Fibroblast of lung (primary cell): ENCODE measurements around the gene KRTAP5-7. TPM values are rescaled to one million over a fixed set of nuclear protein-coding genes. Genes with fewer than 3 reads are reported as not detected.
"Not testable (repeated sequence)": the region's sequence is repeated elsewhere in the genome, so short reads cannot be mapped to it uniquely, and the experiment has no call there.

Source experiments
- DNase-seq, 2 donors: peaks; one replicate each; pipeline versions ENCODE4 v3.0.0 to v3.0.0-alpha.2; 2010; ENCODE audit warnings: low read depth in 2 of 2
- H2AFZ ChIP-seq: 2 replicates; pipeline ENCODE4 v1.5.1; 2012; ENCODE audit warnings: low read length, control low read depth, inconsistent platforms
- H3K27ac ChIP-seq: 2 replicates; pipeline ENCODE4 v1.5.1; 2011; ENCODE audit warnings: low read length, control low read depth; ENCODE audit not compliant: insufficient read depth
- H3K27me3 ChIP-seq: 2 replicates; pipeline ENCODE4 v1.5.1; 2011; ENCODE audit warnings: mild to moderate bottlenecking, low read length; ENCODE audit not compliant: control insufficient read depth, insufficient read depth
- H3K36me3 ChIP-seq: 2 replicates; pipeline ENCODE4 v1.5.1; 2011; ENCODE audit warnings: low read length; ENCODE audit not compliant: control insufficient read depth, insufficient read depth
- H3K4me1 ChIP-seq: 2 replicates; pipeline ENCODE4 v1.5.1; 2011; ENCODE audit warnings: low read length; ENCODE audit not compliant: control insufficient read depth, insufficient read depth; ENCODE audit errors: extremely low read depth
- H3K4me2 ChIP-seq: 2 replicates; pipeline ENCODE4 v1.5.1; 2011; ENCODE audit warnings: low read length, control low read depth; ENCODE audit not compliant: insufficient read depth; ENCODE audit errors: extremely low read depth
- H3K4me3 ChIP-seq, 4 experiments: fragments of 200-600 bp in 1 of 4; sonication (generic) in 1 of 4; replicated peaks in 1 of 4; 2 replicates each; pipeline ENCODE4 v1.5.1; 2011 to 2016; ENCODE audit warnings: low read length in 4 of 4, low read depth in 3 of 4, mild to moderate bottlenecking in 3 of 4, control low read depth in 2 of 4, inconsistent platforms in 1 of 4, mixed read lengths in 1 of 4; ENCODE audit not compliant: insufficient read depth in 1 of 4; ENCODE audit errors: control extremely low read depth in 1 of 4
- H3K79me2 ChIP-seq: 2 replicates; pipeline ENCODE4 v1.5.1; 2012; ENCODE audit warnings: mild to moderate bottlenecking, low read length, inconsistent platforms; ENCODE audit not compliant: control insufficient read depth, insufficient read depth
- H3K9ac ChIP-seq: 2 replicates; pipeline ENCODE4 v1.5.1; 2011; ENCODE audit warnings: mild to moderate bottlenecking, low read length, control low read depth; ENCODE audit not compliant: insufficient read depth
- H3K9me3 ChIP-seq: 2 replicates; pipeline ENCODE4 v1.5.1; 2012; ENCODE audit warnings: low read depth, low read length; ENCODE audit not compliant: control insufficient read depth, insufficient read depth
- H4K20me1 ChIP-seq: 2 replicates; pipeline ENCODE4 v1.5.1; 2011; ENCODE audit warnings: low read length; ENCODE audit not compliant: control insufficient read depth, insufficient read depth; ENCODE audit errors: extremely low read depth
- CTCF ChIP-seq, 2 donors: IDR thresholded peaks in 1 of 2; conservative IDR thresholded peaks in 1 of 2; 1 replicate in 1 of 2; 2 replicates in 1 of 2; pipeline ENCODE4 v1.5.1; 2011 to 2012; ENCODE audit warnings: low read length in 2 of 2, control low read depth in 1 of 2, inconsistent platforms in 1 of 2, low read depth in 1 of 2, mild to moderate bottlenecking in 1 of 2
- EZH2 ChIP-seq: IDR thresholded peaks from 2 replicates; pipeline ENCODE4 v1.5.1; 2012; ENCODE audit warnings: low read length, control low read depth, mild to moderate bottlenecking; ENCODE audit errors: missing control alignments
- polyA plus RNA-seq, 2 donors: library from polyadenylated mRNA; depleted of rRNA in 1 of 2; stranded (reverse) in 1 of 2; unstranded in 1 of 2; fragments of >200 nt; gene quantifications; 2 replicates each; pipeline ENCODE4 v1.2.1, GENCODE V29; 2011 to 2012; ENCODE audit warnings: missing spikeins in 1 of 2
- total RNA-seq: library from RNA; depleted of rRNA; stranded (reverse); fragments of >200 nt; gene quantifications from 2 replicates; pipeline ENCODE4 v1.2.1, GENCODE V29; 2014

KRTAP5-7 gene
- total and polyA plus RNA-seq, 2 donors (not counting 1 experiment from before 2014, with no cell fraction given): 0.17 TPM; not detected in 1

DNA sequence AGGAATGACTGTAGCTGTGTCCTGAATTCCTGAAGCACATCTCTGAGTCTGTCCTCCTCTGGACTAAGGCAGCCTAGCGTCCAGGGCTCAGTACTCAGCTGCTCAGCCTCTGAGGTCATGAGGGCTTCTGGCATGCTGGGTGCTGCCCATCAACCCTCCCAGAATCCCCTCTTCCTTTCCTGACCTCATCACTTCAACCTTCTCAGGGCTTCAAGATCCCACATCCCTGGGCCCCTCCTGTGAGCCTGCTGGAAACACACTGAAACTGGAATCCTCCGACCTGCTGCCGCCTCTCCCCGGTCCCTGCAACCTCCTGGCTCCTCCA is 11.6 kb downstream of the KRTAP5-7 start:
- no peak for DNase-seq
- Histone ChIP-seq H3K4me2 (no peak overlapping the region), H3K4me3 (no peak overlapping the region), H3K79me2 (no peaks in the 10 kb centered on the region), H4K20me1 (no peaks in the 10 kb centered on the region), H3K27ac (no peak overlapping the region), H3K9ac (no peak overlapping the region), H3K36me3 (no peaks in the 10 kb centered on the region), H3K9me3 (no peaks in the 10 kb centered on the region), H3K27me3 (peaks cover 3% of the 10 kb centered on the region), H2AFZ (no peak overlapping the region), H3K4me1 (no peaks in the 10 kb centered on the region)
- no peak for TF ChIP-seq CTCF (conservative IDR thresholded peaks at IDR 0.05 in 1 of 2, IDR thresholded peaks at IDR 0.05 in 1 of 2; ENCODE audit: low read depth in 1 of 2, low read length in 2 of 2)
- no peak for TF ChIP-seq EZH2

DNA sequence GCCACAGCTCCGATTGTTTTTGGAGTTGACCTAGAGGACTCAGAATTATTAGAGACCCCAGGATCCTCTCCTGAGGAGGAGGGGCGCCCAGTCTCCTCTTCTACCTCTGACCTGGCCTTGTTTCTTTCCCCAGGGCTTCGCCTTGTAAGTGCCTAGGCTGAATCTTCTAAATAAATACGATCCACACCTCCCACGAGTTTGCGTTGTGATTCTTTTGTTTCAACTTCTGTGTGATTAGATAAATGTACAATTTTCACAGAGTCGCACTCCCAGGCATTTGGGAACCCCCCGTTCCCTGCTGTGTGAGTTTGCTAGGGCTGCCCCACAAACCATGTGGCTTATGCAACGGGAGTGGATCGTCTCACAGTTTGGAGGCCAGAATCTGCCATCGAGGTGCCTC is 11.9 kb downstream of the KRTAP5-7 start:
- no peaks in the 10 kb centered on the region for H3K36me3 ChIP-seq
- TF ChIP-seq CTCF (conservative IDR thresholded peaks at IDR 0.05 in 1 of 2, IDR thresholded peaks at IDR 0.05 in 1 of 2; ENCODE audit: low read depth in 1 of 2, low read length in 2 of 2) (no peak), EZH2 (no peak)

DNA sequence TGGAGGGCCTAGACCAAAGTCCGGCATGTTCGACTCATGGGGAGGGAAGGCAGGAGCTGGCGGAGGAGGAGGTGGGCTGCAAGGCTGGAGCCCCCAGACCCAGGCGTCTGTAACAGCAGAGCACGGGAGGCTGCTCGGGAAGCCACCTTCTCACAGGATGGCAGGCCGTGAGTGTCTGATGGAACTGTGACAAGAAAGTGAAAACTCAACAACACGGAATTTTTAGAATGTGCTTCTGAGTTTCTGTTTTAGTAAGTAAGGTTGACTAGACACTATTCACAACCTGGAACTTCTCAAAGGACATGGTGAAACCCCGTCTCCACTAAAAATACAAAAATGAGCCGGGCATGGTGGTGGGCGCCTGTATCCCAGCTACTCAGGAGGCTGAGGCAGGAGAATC is 12.9 kb downstream of the KRTAP5-7 start:
- H3K27me3 ChIP-seq, DNase-seq, H3K4me3 ChIP-seq, H3K27ac ChIP-seq, H3K9ac ChIP-seq, H3K9me3 ChIP-seq, H2AFZ ChIP-seq, H4K20me1 ChIP-seq, H3K4me1 ChIP-seq, H3K79me2 ChIP-seq, H3K36me3 ChIP-seq, H3K4me2 ChIP-seq: not testable (repeated sequence)

More for the DNA sequence above, 11.9 kb downstream of the KRTAP5-7 start:
- H3K4me3 ChIP-seq: no peak overlapping the region
- DNase-seq: no peak
- H3K27ac ChIP-seq: no peak overlapping the region
- no peaks in the 10 kb centered on the region for H3K79me2 ChIP-seq
- H2AFZ ChIP-seq: no peak overlapping the region
- no peaks in the 10 kb centered on the region for H3K9me3 ChIP-seq
- H4K20me1 ChIP-seq: no peaks in the 10 kb centered on the region
- H3K27me3 ChIP-seq: peaks cover 3% of the 10 kb centered on the region
- H3K4me1 ChIP-seq: no peaks in the 10 kb centered on the region
- no peak overlapping the region for H3K4me2 ChIP-seq
- H3K9ac ChIP-seq: no peak overlapping the region

- H3K27ac ChIP-seq, H3K4me2 ChIP-seq, H3K36me3 ChIP-seq, H3K27me3 ChIP-seq, DNase-seq, H3K4me1 ChIP-seq, H4K20me1 ChIP-seq, H3K9me3 ChIP-seq, H2AFZ ChIP-seq, H3K4me3 ChIP-seq, H3K9ac ChIP-seq, H3K79me2 ChIP-seq: not testable (repeated sequence)
These were observed 13.6 kb downstream of the KRTAP5-7 start for GRCh38 chr11:71540521-71541304.
